Neutrophil (primary cell): Measurements from ENCODE around the gene GRM5.

ENCODE experiments used
- H3K27ac ChIP-seq: fragments of 200-600 bp; sonication (generic); 2 replicates; pipeline ENCODE4 v1.5.1; 2016; ENCODE audit warnings: mild to moderate bottlenecking, moderate library complexity
- H3K27me3 ChIP-seq: fragments of 200-600 bp; sonication (generic); 2 replicates; pipeline ENCODE4 v1.6.0; 2016; ENCODE audit warnings: mild to moderate bottlenecking
- H3K36me3 ChIP-seq: fragments of 200-600 bp; sonication (generic); 2 replicates; pipeline ENCODE4 v1.5.1; 2017
- H3K4me1 ChIP-seq, 2 experiments: fragments of 200-600 bp in 1 of 2; sonication (generic) in 1 of 2; 1 replicate in 1 of 2; 2 replicates in 1 of 2; pipeline versions ENCODE4 v1.5.1 to v1.6.1; 2013 to 2016; ENCODE audit warnings: low read depth in 1 of 2, low read length in 1 of 2, mild to moderate bottlenecking in 1 of 2, moderate library complexity in 1 of 2; ENCODE audit not compliant: control insufficient read depth in 1 of 2, insufficient read depth in 1 of 2
- H3K4me3 ChIP-seq, 2 experiments: fragments of 200-600 bp in 1 of 2; sonication (generic) in 1 of 2; 1 replicate in 1 of 2; 2 replicates in 1 of 2; pipeline ENCODE4 v1.5.1; 2013 to 2016; ENCODE audit warnings: low read depth in 1 of 2, low read length in 1 of 2, mild to moderate bottlenecking in 1 of 2, moderate library complexity in 1 of 2
- H3K9me3 ChIP-seq: fragments of 200-600 bp; sonication (generic); 2 replicates; pipeline ENCODE4 v1.5.1; 2016
- TF ChIP-seq, protein P1 (sequence below): fragments of 200-600 bp; sonication (generic); IDR thresholded peaks from 2 replicates; pipeline ENCODE4 v1.5.1; 2016; ENCODE audit warnings: antibody characterized with exemption

The GRM5 gene

DNA sequence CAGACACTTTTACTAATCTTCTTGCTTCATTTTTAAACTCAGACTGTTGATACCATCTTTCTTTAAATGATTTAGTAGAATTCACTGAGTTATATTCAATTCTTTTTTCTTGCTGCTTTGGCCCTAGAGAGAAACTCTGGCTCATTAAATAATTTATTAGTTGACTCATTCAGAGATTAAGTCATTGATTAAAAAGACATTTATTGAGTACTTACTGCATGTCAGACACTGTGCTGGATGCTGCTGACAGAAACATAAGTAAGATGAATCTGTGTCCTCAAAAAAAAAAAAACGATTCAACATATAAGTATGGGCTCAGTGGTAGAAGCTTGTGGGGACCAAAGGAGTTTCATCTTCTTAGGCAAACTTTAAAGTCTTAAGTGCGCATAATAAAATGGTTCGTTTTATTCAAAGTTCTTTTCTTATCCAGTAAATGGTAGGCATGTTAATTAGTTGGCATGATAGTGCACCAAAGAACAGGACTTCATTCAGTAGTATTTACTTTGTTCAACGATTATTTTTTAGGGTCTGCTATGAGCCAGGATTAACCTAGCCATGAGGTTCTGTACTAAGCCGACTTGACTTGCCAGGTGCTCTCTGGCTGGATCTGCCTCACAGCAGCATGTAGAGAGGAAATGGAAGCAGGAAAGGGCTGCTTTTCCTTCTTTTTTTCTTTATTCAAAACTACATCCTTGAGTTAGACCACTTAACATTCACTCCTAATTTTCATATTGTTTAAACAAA lies 447.3 kb downstream of the GRM5 start:
- Histone ChIP-seq H3K27ac (no peak overlapping the region), H3K4me1 (no peaks in the 10 kb centered on the region), H3K4me3 (no peak overlapping the region), H3K27me3 (no peaks in the 10 kb centered on the region), H3K36me3 (no peaks in the 10 kb centered on the region), H3K9me3 (no peaks in the 10 kb centered on the region)
- TF ChIP-seq, protein P1, sequence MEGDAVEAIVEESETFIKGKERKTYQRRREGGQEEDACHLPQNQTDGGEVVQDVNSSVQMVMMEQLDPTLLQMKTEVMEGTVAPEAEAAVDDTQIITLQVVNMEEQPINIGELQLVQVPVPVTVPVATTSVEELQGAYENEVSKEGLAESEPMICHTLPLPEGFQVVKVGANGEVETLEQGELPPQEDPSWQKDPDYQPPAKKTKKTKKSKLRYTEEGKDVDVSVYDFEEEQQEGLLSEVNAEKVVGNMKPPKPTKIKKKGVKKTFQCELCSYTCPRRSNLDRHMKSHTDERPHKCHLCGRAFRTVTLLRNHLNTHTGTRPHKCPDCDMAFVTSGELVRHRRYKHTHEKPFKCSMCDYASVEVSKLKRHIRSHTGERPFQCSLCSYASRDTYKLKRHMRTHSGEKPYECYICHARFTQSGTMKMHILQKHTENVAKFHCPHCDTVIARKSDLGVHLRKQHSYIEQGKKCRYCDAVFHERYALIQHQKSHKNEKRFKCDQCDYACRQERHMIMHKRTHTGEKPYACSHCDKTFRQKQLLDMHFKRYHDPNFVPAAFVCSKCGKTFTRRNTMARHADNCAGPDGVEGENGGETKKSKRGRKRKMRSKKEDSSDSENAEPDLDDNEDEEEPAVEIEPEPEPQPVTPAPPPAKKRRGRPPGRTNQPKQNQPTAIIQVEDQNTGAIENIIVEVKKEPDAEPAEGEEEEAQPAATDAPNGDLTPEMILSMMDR: no peak

DNA sequence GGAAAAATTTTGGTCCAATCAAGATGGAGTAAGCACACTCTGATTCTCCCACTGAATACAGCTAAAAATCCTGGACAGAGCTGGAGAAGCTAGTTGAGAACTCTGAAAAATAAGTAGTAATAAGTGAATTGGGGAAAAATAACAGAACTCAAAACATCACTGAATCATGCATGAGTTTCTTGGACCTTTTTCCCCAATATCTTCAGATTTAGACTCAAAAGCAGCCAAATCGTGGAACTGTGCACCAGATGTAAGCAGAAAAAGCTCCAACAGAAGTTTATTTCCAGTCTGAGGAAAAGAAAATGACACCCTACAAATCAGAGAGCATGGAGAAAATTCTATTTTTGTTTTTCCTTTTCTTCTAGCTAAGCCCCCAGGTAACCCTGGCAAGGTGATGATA lies 448.6 kb downstream of the GRM5 start:
- Histone ChIP-seq H3K27ac (no peak overlapping the region), H3K4me1 (no peaks in the 10 kb centered on the region), H3K36me3 (no peaks in the 10 kb centered on the region), H3K27me3 (no peaks in the 10 kb centered on the region), H3K4me3 (no peak overlapping the region), H3K9me3 (no peaks in the 10 kb centered on the region)
- TF ChIP-seq, protein P1: no peak

DNA sequence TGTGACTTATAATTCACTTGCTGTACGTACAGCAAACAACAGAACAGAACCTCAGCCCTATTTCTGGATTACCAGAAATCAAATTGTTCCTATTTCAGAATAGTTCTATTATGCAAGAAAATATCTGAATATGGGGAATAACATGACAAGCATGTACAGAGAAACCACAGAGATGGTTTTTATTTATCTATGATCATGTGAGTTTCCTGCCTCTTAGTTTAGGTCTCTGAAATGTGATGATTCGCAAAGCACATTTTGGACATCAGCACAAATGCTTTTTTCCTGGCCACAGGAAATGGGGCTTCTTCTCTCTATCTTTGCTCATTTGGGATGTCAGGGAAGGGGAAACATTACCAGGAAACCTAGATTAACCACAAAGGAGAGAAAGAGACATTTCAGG lies 461.5 kb downstream of the GRM5 start:
- no peaks in the 10 kb centered on the region for H3K36me3 ChIP-seq
- H3K27me3 ChIP-seq: no peaks in the 10 kb centered on the region
- TF ChIP-seq, protein P1: no peak
- H3K9me3 ChIP-seq: no peaks in the 10 kb centered on the region
- H3K27ac ChIP-seq: no peak overlapping the region
- H3K4me1 ChIP-seq: no peaks in the 10 kb centered on the region
- no peak overlapping the region for H3K4me3 ChIP-seq

DNA sequence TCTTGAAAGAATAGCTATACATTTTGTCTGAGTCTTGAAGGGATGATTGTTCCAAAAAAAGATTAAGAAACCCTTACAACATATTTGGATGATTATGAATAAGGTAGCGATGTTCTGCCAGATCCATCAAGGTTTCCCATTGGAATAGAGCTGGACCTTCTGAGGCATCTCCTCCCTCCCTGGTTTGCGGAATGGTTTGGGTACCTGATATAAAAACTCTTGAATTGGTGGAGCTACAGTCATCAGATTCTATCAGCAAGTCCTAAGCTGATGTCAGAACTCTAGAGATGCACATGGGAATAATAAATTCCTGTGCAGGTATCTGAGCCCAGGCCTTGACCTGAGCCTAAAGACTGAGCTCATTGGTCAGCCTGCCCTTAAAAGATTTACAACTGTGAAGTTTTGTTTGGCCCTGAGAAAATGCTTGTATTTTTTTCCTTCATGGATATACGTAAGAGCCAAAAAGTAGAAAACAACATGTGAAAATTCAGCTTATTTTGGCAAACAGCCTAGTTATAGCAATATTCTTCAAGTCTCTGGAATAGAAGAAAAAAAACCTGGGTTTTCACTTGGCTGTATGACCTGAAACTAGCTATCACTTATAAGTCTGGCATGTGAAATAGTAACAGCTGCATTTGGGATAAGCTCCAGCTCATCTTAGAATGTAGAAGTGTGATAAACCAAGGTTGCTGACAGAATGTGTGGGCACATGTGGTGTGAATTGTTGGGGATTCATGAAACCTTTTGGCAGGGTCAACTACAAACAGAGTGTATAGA lies 462.5 kb downstream of the GRM5 start:
- no peak overlapping the region for H3K4me3 ChIP-seq
- H3K27me3 ChIP-seq: no peaks in the 10 kb centered on the region
- H3K36me3 ChIP-seq: no peaks in the 10 kb centered on the region
- H3K4me1 ChIP-seq: no peaks in the 10 kb centered on the region
- TF ChIP-seq, protein P1: no peak
- H3K9me3 ChIP-seq: no peaks in the 10 kb centered on the region
- no peak overlapping the region for H3K27ac ChIP-seq

DNA sequence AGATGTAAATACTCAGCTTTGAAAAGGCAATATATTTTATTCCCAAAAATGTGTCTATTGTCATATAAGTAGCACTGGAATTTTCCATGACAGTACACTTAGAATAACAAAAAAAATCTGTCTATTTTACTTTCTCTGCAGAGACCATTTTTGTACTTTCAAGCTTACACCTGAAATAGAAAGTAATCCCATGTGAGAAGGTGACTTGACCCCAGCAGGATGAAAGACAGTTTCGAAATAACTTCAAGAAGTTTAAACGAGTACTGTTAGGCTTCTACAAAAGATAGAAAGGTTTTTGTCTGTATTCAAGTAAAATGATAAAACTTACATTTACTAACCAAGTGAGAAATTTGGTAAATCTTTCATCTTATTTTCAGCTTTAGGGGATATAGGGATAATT lies 468.4 kb downstream of the GRM5 start:
- Histone ChIP-seq H3K27me3 (no peaks in the 10 kb centered on the region), H3K27ac (no peak overlapping the region), H3K9me3 (no peaks in the 10 kb centered on the region), H3K4me3 (no peak overlapping the region), H3K36me3 (no peaks in the 10 kb centered on the region), H3K4me1 (no peaks in the 10 kb centered on the region)
- TF ChIP-seq, protein P1: no peak
